NT2/D1 (cell line): ENCODE measurements around the gene FAM222B.

Experiments used
- SUZ12 ChIP-seq: IDR thresholded peaks from 2 replicates; pipeline ENCODE4 v1.6.1; 2011; ENCODE audit not compliant: insufficient read length, insufficient read depth; ENCODE audit errors: extremely low read depth
- YY1 ChIP-seq: IDR thresholded peaks from 2 replicates; pipeline ENCODE4 v1.6.1; 2011; ENCODE audit not compliant: insufficient read length, insufficient read depth

DNA sequence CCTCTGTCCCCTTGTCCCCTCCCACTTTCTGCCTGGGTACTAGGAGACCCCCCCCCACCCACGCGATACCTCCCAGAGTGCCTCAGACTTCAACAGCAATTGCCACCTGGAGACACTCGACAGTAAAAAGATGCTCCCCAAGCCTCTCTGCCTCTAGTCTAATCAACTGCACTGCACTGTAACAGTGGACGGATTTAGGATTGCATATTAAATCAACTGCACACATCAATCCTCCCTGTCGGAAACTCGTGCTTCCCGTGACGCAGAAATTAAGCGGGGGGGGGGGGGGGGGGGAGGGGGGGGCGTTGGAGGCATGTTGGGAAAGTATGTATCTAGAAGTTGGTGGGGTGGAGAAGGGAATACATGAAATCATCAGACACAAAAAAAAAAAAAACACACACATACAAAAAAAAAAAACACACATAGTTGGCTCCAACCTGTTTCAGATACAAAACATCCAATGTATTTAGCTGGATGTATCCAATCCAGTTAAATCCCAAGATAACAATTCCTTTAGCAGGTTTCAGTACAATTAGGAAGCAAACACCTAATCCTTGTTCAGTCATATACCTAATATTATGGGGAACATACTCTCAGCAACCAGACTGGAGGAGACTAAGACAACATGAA is 29.7 kb downstream of the FAM222B start:
- TF ChIP-seq SUZ12 (no peak), YY1 (no peak)
